Karpas-422 (cell line): ENCODE measurements around the gene NXPH4. TPM values are rescaled to one million over a fixed set of nuclear protein-coding genes. Genes with fewer than 3 reads are reported as not detected.

Experiments used
- DNase-seq: peaks from one replicate; pipeline ENCODE4 v3.0.0-alpha.2; 2015
- H2AFZ ChIP-seq: fragments of 200-600 bp; sonication (generic); 2 replicates; pipeline ENCODE4 v1.6.1; 2014; ENCODE audit warnings: antibody characterized with exemption, low read length, mixed read lengths
- H3K27ac ChIP-seq: fragments of 200-600 bp; sonication (generic); 2 replicates; pipeline ENCODE4 v1.5.1; 2014; ENCODE audit warnings: mild to moderate bottlenecking, low read length, moderate library complexity
- H3K27me3 ChIP-seq: fragments of 200-600 bp; sonication (generic); 2 replicates; pipeline ENCODE4 v1.6.1; 2014; ENCODE audit warnings: low read length, mixed read lengths
- H3K36me3 ChIP-seq: fragments of 200-600 bp; sonication (generic); 2 replicates; pipeline ENCODE4 v1.6.1; 2014; ENCODE audit warnings: low read length, mixed read lengths; ENCODE audit not compliant: insufficient read depth
- H3K4me1 ChIP-seq: fragments of 200-600 bp; sonication (generic); 2 replicates; pipeline ENCODE4 v1.6.1; 2014; ENCODE audit warnings: mild to moderate bottlenecking, low read length, mixed read lengths
- H3K4me2 ChIP-seq: fragments of 200-600 bp; sonication (generic); 2 replicates; pipeline ENCODE4 v1.6.1; 2014; ENCODE audit warnings: low read length, low read depth, mild to moderate bottlenecking; ENCODE audit not compliant: poor library complexity, severe bottlenecking
- H3K4me3 ChIP-seq: fragments of 200-600 bp; sonication (generic); 2 replicates; pipeline ENCODE4 v1.5.1; 2014; ENCODE audit warnings: mild to moderate bottlenecking, antibody characterized with exemption, low read length, mixed read lengths
- H3K79me2 ChIP-seq: fragments of 200-600 bp; sonication (generic); 2 replicates; pipeline ENCODE4 v1.6.1; 2014; ENCODE audit warnings: mild to moderate bottlenecking, low read length, mixed read lengths
- H3K9ac ChIP-seq: fragments of 200-600 bp; sonication (generic); 2 replicates; pipeline ENCODE4 v1.6.0; 2014; ENCODE audit warnings: low read length
- H3K9me2 ChIP-seq: fragments of 200-600 bp; sonication (generic), shearing (Covaris generic); replicated peaks from 2 replicates; pipeline ENCODE4 v1.6.0; 2014; ENCODE audit warnings: mild to moderate bottlenecking, low read length, moderate library complexity; ENCODE audit not compliant: insufficient read depth
- H3K9me3 ChIP-seq: fragments of 300-700, 200-600 bp; sonication (generic); 2 replicates; pipeline ENCODE4 v1.6.1; 2014; ENCODE audit warnings: low read length, mixed read lengths
- H4K20me1 ChIP-seq: fragments of 200-600 bp; sonication (generic); 2 replicates; pipeline ENCODE4 v1.6.1; 2014; ENCODE audit warnings: mild to moderate bottlenecking, antibody characterized with exemption, low read length, low read depth; ENCODE audit not compliant: insufficient read depth
- total RNA-seq: library from RNA; depleted of rRNA; stranded (reverse); fragments of >200 nt; shearing (Covaris generic); gene quantifications from 2 replicates; pipeline ENCODE4 v1.2.3, GENCODE V29; 2014; ENCODE audit warnings: low replicate concordance

Gene NXPH4
- total RNA-seq, 1 experiment from 2014 or later: 2.9 TPM

GRCh38 chr12:57235728-57236131, 19.1 kb downstream of the NXPH4 start:
- H3K4me1 ChIP-seq: peaks cover 89% of the 10 kb centered on the region
- peaks cover 24% of the 10 kb centered on the region for H3K36me3 ChIP-seq
- no peak overlapping the region for H3K4me2 ChIP-seq
- H3K27ac ChIP-seq: no peak overlapping the region
- no peak overlapping the region for H3K9ac ChIP-seq
- H3K27me3 ChIP-seq: no peaks in the 10 kb centered on the region
- no peak overlapping the region for H2AFZ ChIP-seq
- peaks cover 23% of the 10 kb centered on the region for H4K20me1 ChIP-seq
- H3K9me3 ChIP-seq: no peaks in the 10 kb centered on the region
- H3K79me2 ChIP-seq: peaks cover 12% of the 10 kb centered on the region
- peak; percentile 65 for DNase-seq
- no peak overlapping the region for H3K4me3 ChIP-seq
- H3K9me2 ChIP-seq: no peaks in the 10 kb centered on the region

GRCh38 chr12:57236201-57236924, 19.8 kb downstream of the NXPH4 start:
- Histone ChIP-seq H3K9ac (no peak overlapping the region), H3K36me3 (peaks cover 18% of the 10 kb centered on the region), H3K27ac (no peak overlapping the region), H3K4me1 (peaks cover 89% of the 10 kb centered on the region), H2AFZ (no peak overlapping the region), H3K27me3 (no peaks in the 10 kb centered on the region), H3K9me3 (no peaks in the 10 kb centered on the region), H3K9me2 (no peaks in the 10 kb centered on the region), H4K20me1 (peaks cover 19% of the 10 kb centered on the region), H3K4me3 (no peak overlapping the region), H3K79me2 (peaks cover 5% of the 10 kb centered on the region), H3K4me2 (no peak overlapping the region)
- peak; percentile 78 for DNase-seq

- H3K27ac ChIP-seq: no peak overlapping the region
- peaks cover 89% of the 10 kb centered on the region for H3K4me1 ChIP-seq
- no peak overlapping the region for H3K4me2 ChIP-seq
- no peak overlapping the region for H3K9ac ChIP-seq
- H3K79me2 ChIP-seq: no peaks in the 10 kb centered on the region
- no peak for DNase-seq
- peaks cover 11% of the 10 kb centered on the region for H3K36me3 ChIP-seq
- H3K27me3 ChIP-seq: no peaks in the 10 kb centered on the region
- H3K9me2 ChIP-seq: no peaks in the 10 kb centered on the region
- no peak overlapping the region for H3K4me3 ChIP-seq
- H4K20me1 ChIP-seq: peaks cover 17% of the 10 kb centered on the region; the same call in 1 of the 2 replicates
- H3K9me3 ChIP-seq: no peaks in the 10 kb centered on the region
- no peak overlapping the region for H2AFZ ChIP-seq
Observed at GRCh38 chr12:57236925-57237595, 20.5 kb downstream of the NXPH4 start.

- Histone ChIP-seq H3K79me2 (no peaks in the 10 kb centered on the region), H3K9me3 (no peaks in the 10 kb centered on the region), H3K9ac (no peak overlapping the region), H2AFZ (no peak overlapping the region), H4K20me1 (peaks cover 12% of the 10 kb centered on the region; the same call in 1 of the 2 replicates), H3K4me1 (peaks cover 89% of the 10 kb centered on the region), H3K9me2 (no peaks in the 10 kb centered on the region), H3K4me3 (no peak overlapping the region), H3K27ac (no peak overlapping the region), H3K27me3 (no peaks in the 10 kb centered on the region), H3K4me2 (no peak overlapping the region), H3K36me3 (peaks cover 6% of the 10 kb centered on the region)
- DNase-seq: no peak
Observed at GRCh38 chr12:57237596-57237931, 21.0 kb downstream of the NXPH4 start.

GRCh38 chr12:57237932-57238853, 21.6 kb downstream of the NXPH4 start:
- 0 out of 2 replicates have a peak overlapping the region, but pooled peaks have one; percentile 41 for H3K9ac ChIP-seq
- H3K9me2 ChIP-seq: no peaks in the 10 kb centered on the region
- H3K4me3 ChIP-seq: peak overlapping the region; percentile 37; the same call in 1 of the 2 replicates
- no peaks in the 10 kb centered on the region for H3K79me2 ChIP-seq
- H2AFZ ChIP-seq: no peak overlapping the region
- no peaks in the 10 kb centered on the region; the same call in 1 of the 2 replicates for H3K36me3 ChIP-seq
- peaks cover 89% of the 10 kb centered on the region for H3K4me1 ChIP-seq
- peak overlapping the region; percentile 99 for H3K4me2 ChIP-seq
- H3K27me3 ChIP-seq: no peaks in the 10 kb centered on the region
- no peaks in the 10 kb centered on the region for H3K9me3 ChIP-seq
- DNase-seq: no peak
- H4K20me1 ChIP-seq: peaks cover 7% of the 10 kb centered on the region; the same call in 1 of the 2 replicates
- H3K27ac ChIP-seq: no peak overlapping the region

GRCh38 chr12:57238854-57239554, 22.4 kb downstream of the NXPH4 start:
- Histone ChIP-seq H3K9me3 (no peaks in the 10 kb centered on the region), H3K9ac (peak overlapping the region; percentile 98), H3K27ac (peak overlapping the region; percentile 98), H3K4me2 (peak overlapping the region; percentile 99), H3K4me1 (peaks cover 89% of the 10 kb centered on the region), H3K27me3 (no peaks in the 10 kb centered on the region), H3K79me2 (no peaks in the 10 kb centered on the region), H3K36me3 (no peaks in the 10 kb centered on the region), H2AFZ (no peak overlapping the region), H4K20me1 (peaks cover 7% of the 10 kb centered on the region; the same call in 1 of the 2 replicates), H3K4me3 (peak overlapping the region; percentile 69), H3K9me2 (no peaks in the 10 kb centered on the region)
- DNase-seq: peak; percentile 96

GRCh38 chr12:57239587-57240065, 23.0 kb downstream of the NXPH4 start:
- H3K27me3 ChIP-seq: no peaks in the 10 kb centered on the region
- no peaks in the 10 kb centered on the region for H3K79me2 ChIP-seq
- H2AFZ ChIP-seq: 0 out of 2 replicates have a peak overlapping the region, but pooled peaks have one; percentile 18
- peak overlapping the region; percentile 99 for H3K4me2 ChIP-seq
- H3K27ac ChIP-seq: peak overlapping the region; percentile 98
- H3K9me2 ChIP-seq: no peaks in the 10 kb centered on the region
- peak overlapping the region; percentile 98 for H3K9ac ChIP-seq
- peak; percentile 65 for DNase-seq
- H3K4me1 ChIP-seq: peaks cover 88% of the 10 kb centered on the region
- H3K36me3 ChIP-seq: no peaks in the 10 kb centered on the region
- peaks cover 7% of the 10 kb centered on the region; the same call in 1 of the 2 replicates for H4K20me1 ChIP-seq
- H3K4me3 ChIP-seq: peak overlapping the region; percentile 69
- H3K9me3 ChIP-seq: no peaks in the 10 kb centered on the region
